CD14-positive monocyte (primary cell): ENCODE results near the gene SNRPA1. TPM values are rescaled to one million over a fixed set of nuclear protein-coding genes. Genes with fewer than 3 reads are reported as not detected.

Experiments
- DNase-seq, 3 donors: peaks; one replicate each; pipeline ENCODE4 v3.0.0-alpha.2; 2011 to 2022
- H2AFZ ChIP-seq: 2 replicates; pipeline ENCODE4 v1.6.0; 2012; ENCODE audit warnings: mild to moderate bottlenecking, low read depth, low read length, inconsistent platforms; ENCODE audit not compliant: insufficient read depth, poor library complexity, severe bottlenecking
- H3K27ac ChIP-seq, 2 donors: 1 replicate in 1 of 2; 2 replicates in 1 of 2; pipeline ENCODE4 v1.5.1; 2012 to 2013; ENCODE audit warnings: low read length in 2 of 2, control low read depth in 1 of 2, inconsistent platforms in 1 of 2, low read depth in 1 of 2, mild to moderate bottlenecking in 1 of 2
- H3K27me3 ChIP-seq, 2 donors: one replicate each; pipeline versions ENCODE4 v1.6.0 to v1.6.1; 2011 to 2013; ENCODE audit warnings: low read length in 2 of 2; ENCODE audit not compliant: control insufficient read depth in 2 of 2, insufficient read depth in 2 of 2
- H3K36me3 ChIP-seq, 2 donors: replicated peaks in 1 of 2; 1 replicate in 1 of 2; 2 replicates in 1 of 2; pipeline versions ENCODE4 v1.5.1 to v1.6.1; 2012 to 2013; ENCODE audit warnings: low read length in 2 of 2, control low read depth in 1 of 2, inconsistent platforms in 1 of 2, mild to moderate bottlenecking in 1 of 2; ENCODE audit not compliant: insufficient read depth in 2 of 2, control insufficient read depth in 1 of 2
- H3K4me1 ChIP-seq, 2 donors: 1 replicate in 1 of 2; 2 replicates in 1 of 2; pipeline versions ENCODE4 v1.5.1 to v1.6.1; 2012 to 2013; ENCODE audit warnings: low read length in 2 of 2, control low read depth in 1 of 2, inconsistent platforms in 1 of 2, mild to moderate bottlenecking in 1 of 2, moderate library complexity in 1 of 2; ENCODE audit not compliant: insufficient read depth in 2 of 2, control insufficient read depth in 1 of 2
- H3K4me2 ChIP-seq: replicated peaks from 2 replicates; pipeline ENCODE3; 2012; ENCODE audit warnings: low read length, moderate library complexity, mild to moderate bottlenecking; ENCODE audit not compliant: poor library complexity, severe bottlenecking; ENCODE audit errors: extremely low read depth
- H3K4me3 ChIP-seq, 3 experiments: fragments of 200-600 bp in 1 of 3; sonication (generic) in 1 of 3; replicated peaks in 1 of 3; 1 replicate in 2 of 3; 2 replicates in 1 of 3; pipeline ENCODE4 v1.5.1; 2011 to 2013; ENCODE audit warnings: low read length in 3 of 3, mild to moderate bottlenecking in 3 of 3, control low read depth in 2 of 3, low read depth in 2 of 3, inconsistent platforms in 1 of 3, moderate library complexity in 1 of 3
- H3K79me2 ChIP-seq: 2 replicates; pipeline ENCODE4 v1.6.0; 2012; ENCODE audit warnings: mild to moderate bottlenecking, control low read depth, inconsistent platforms, low read length, moderate library complexity; ENCODE audit not compliant: insufficient read depth
- H3K9ac ChIP-seq: 2 replicates; pipeline ENCODE4 v1.6.0; 2017; ENCODE audit warnings: low read length, mild to moderate bottlenecking; ENCODE audit not compliant: insufficient read depth, poor library complexity, severe bottlenecking
- H3K9me3 ChIP-seq, 2 donors: replicated peaks in 1 of 2; 1 replicate in 1 of 2; 2 replicates in 1 of 2; pipeline versions ENCODE4 v1.5.1 to v1.6.1; 2012 to 2013; ENCODE audit warnings: low read length in 2 of 2, control low read depth in 1 of 2; ENCODE audit not compliant: control insufficient read depth in 1 of 2, insufficient read depth in 1 of 2
- H4K20me1 ChIP-seq: 2 replicates; pipeline ENCODE4 v1.6.0; 2012; ENCODE audit warnings: mild to moderate bottlenecking, low read length, control low read depth, moderate library complexity; ENCODE audit not compliant: insufficient read depth
- H3K27ac Mint-ChIP-seq, 7 donors: one replicate each; pipeline ENCODE4 v1.8.0; 2020; ENCODE audit warnings: mild to moderate bottlenecking in 7 of 7, mixed read lengths in 7 of 7, moderate library complexity in 6 of 7, inconsistent platforms in 2 of 7
- H3K27me3 Mint-ChIP-seq, 3 donors: one replicate each; pipeline ENCODE4 v1.8.0; 2021 to 2022; ENCODE audit warnings: low read depth in 3 of 3, mild to moderate bottlenecking in 3 of 3, mixed read lengths in 3 of 3, moderate library complexity in 3 of 3, inconsistent platforms in 1 of 3
- H3K36me3 Mint-ChIP-seq, 2 donors: one replicate each; pipeline ENCODE4 v1.8.0; 2020; ENCODE audit warnings: mixed read lengths in 2 of 2, inconsistent platforms in 1 of 2, mild to moderate bottlenecking in 1 of 2
- H3K4me1 Mint-ChIP-seq: one replicate; pipeline ENCODE4 v1.8.0; 2020; ENCODE audit warnings: mild to moderate bottlenecking, mixed read lengths
- H3K4me3 Mint-ChIP-seq, 2 donors: one replicate each; pipeline ENCODE4 v1.8.0; 2020; ENCODE audit warnings: mild to moderate bottlenecking in 2 of 2, mixed read lengths in 2 of 2, moderate library complexity in 1 of 2
- H3K9me3 Mint-ChIP-seq, 7 donors: one replicate each; pipeline ENCODE4 v1.8.0; 2020 to 2022; ENCODE audit warnings: mixed read lengths in 7 of 7, mild to moderate bottlenecking in 6 of 7, moderate library complexity in 6 of 7, inconsistent platforms in 2 of 7
- WGBS: methylation state at CpG from one replicate; pipeline ENCODE4 v1.1.5; 2013; ENCODE audit warnings: missing lambda C conversion rate; ENCODE audit not compliant: insufficient coverage; 5-methylcytosine and 5-hydroxymethylcytosine counted together
- intact Hi-C, 2 donors: fragments of 100-400 bp; cut with micrococcal nuclease; formaldehyde crosslinking; loops; one replicate each; pipeline versions ENCODE4 v1.15.0 to v1.15.1; 2023
- polyA plus RNA-seq, 3 donors: library from polyadenylated mRNA; depleted of rRNA in 1 of 3; unstranded in 2 of 3; stranded (reverse) in 1 of 3; fragments of 300-500 nt in 2 of 3; fragments of >200 nt in 1 of 3; fragmentation: Illumina TruSeq in 2 of 3; gene quantifications; 1 replicate in 2 of 3; 2 replicates in 1 of 3; pipeline ENCODE4 v1.2.3, GENCODE V29; 2012 to 2021
- TF ChIP-seq, protein P1 (sequence below): fragments of 200-600 bp; IDR thresholded peaks from one replicate; pipeline ENCODE4 v1.8.0; 2022; ENCODE audit warnings: antibody characterized with exemption, mild to moderate bottlenecking

SNRPA1 gene
- polyA plus RNA-seq, 3 donors, result 23.8 to 65.5 (median 35.4) TPM

DNA sequence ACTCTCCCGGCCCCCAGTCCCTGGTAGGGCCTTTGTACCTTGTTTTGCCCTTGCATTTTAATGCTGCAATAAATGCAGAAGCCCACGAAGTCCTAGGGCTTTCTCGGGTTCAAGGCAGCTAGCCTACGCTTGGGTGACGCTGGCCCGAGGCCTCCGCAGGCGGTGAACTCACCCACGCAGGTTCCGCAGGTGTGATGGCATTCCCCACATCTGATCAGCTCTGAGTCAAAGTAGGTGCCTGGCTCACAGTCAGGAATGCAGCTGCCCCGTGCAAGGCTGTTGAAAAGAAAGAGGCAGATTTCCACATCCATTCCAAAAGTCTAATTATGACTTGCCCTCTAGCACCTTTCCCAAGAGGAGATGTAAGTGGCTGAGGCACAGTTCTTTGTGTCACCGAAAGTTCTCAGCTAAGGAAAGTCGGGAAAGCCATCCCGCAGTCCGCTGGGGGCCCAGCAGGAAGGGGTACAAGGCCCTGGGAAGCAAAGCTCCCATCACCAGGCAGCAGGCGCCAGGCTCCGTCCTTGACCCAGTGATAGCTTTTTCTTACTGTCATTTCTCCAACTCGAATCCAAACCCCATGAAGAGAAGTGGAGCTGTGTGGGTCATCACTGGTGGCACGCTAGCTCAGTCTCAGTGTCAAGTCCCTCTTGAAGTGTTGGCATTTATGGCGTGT, 23.2 kb upstream of the SNRPA1 start:
- H3K4me3 ChIP-seq, result no peak overlapping the region
- peaks cover 20 to 51% (median 24%) of the 10 kb centered on the region in 3 donors for H3K27me3 Mint-ChIP-seq
- peak overlapping the region in 1 of 2 donors; percentile 0 for H3K4me3 Mint-ChIP-seq
- TF ChIP-seq, protein P1, sequence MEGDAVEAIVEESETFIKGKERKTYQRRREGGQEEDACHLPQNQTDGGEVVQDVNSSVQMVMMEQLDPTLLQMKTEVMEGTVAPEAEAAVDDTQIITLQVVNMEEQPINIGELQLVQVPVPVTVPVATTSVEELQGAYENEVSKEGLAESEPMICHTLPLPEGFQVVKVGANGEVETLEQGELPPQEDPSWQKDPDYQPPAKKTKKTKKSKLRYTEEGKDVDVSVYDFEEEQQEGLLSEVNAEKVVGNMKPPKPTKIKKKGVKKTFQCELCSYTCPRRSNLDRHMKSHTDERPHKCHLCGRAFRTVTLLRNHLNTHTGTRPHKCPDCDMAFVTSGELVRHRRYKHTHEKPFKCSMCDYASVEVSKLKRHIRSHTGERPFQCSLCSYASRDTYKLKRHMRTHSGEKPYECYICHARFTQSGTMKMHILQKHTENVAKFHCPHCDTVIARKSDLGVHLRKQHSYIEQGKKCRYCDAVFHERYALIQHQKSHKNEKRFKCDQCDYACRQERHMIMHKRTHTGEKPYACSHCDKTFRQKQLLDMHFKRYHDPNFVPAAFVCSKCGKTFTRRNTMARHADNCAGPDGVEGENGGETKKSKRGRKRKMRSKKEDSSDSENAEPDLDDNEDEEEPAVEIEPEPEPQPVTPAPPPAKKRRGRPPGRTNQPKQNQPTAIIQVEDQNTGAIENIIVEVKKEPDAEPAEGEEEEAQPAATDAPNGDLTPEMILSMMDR, result no peak
- H2AFZ ChIP-seq, result no peak overlapping the region
- intact Hi-C loops, result no loop called here
- no peaks in the 10 kb centered on the region for H3K79me2 ChIP-seq
- no peak overlapping the region for H3K27ac ChIP-seq
- H3K9me3 ChIP-seq, result no peaks in the 10 kb centered on the region
- peaks cover 11 to 12% of the 10 kb centered on the region in 2 donors for H3K4me1 ChIP-seq
- H3K9ac ChIP-seq, result no peak overlapping the region
- H3K36me3 ChIP-seq, result no peaks in the 10 kb centered on the region
- 96% methylated on average over 13 of the region's 20 CpGs for WGBS
- H3K9me3 Mint-ChIP-seq, result peaks cover 0 to 5% (median 2%) of the 10 kb centered on the region in 7 donors
- peaks cover 0 to 14% of the 10 kb centered on the region in 2 donors for H3K27me3 ChIP-seq
- H4K20me1 ChIP-seq, result no peaks in the 10 kb centered on the region
- no peak overlapping the region for H3K27ac Mint-ChIP-seq
- H3K36me3 Mint-ChIP-seq, result peaks cover 0 to 2% of the 10 kb centered on the region in 2 donors
- no peak for DNase-seq
- H3K4me2 ChIP-seq, result no peak overlapping the region
- peaks cover 16% of the 10 kb centered on the region for H3K4me1 Mint-ChIP-seq

DNA sequence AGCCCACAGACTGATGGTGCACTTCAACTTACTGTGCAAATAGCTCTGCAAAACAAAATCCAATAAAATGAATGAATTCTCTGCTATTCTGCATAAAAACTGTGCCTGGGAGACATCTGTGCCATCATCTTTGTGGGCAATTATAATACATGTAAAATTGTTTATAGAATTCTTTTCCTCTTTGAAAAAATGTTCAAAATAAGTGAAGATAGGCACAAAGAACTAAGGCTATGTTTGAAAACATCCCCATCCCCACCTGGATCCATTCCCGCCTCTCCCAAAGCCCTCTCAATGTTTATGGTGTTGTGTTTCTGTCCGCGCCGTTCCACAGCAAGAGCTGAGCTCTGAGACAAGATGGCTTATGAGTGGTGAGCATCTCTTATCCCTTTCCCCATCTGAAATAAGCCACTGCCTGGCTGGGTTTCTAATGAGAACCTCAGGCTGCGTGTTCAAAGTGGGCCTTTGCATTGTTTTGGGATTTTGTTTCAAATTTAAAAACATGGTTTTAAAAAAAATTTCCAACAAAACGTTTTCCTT, 22.4 kb upstream of the SNRPA1 start:
- TF ChIP-seq, protein P1, result no peak
- Histone ChIP-seq H2AFZ (no peak overlapping the region), H3K4me2 (no peak overlapping the region), H4K20me1 (no peaks in the 10 kb centered on the region), H3K9me3 (no peaks in the 10 kb centered on the region), H3K4me3 (no peak overlapping the region), H3K27ac (no peak overlapping the region), H3K4me1 (peaks cover 11 to 12% of the 10 kb centered on the region in 2 donors), H3K27me3 (peaks cover 0 to 14% of the 10 kb centered on the region in 2 donors), H3K9ac (no peak overlapping the region), H3K79me2 (no peaks in the 10 kb centered on the region), H3K36me3 (no peaks in the 10 kb centered on the region)
- intact Hi-C loops, result no loop called here
- 94% methylated on average over 2 of the region's 6 CpGs for WGBS
- Mint-ChIP-seq H3K27me3 (peaks cover 24 to 44% (median 26%) of the 10 kb centered on the region in 3 donors), H3K27ac (no peak overlapping the region), H3K4me3 (no peak overlapping the region), H3K36me3 (peaks cover 0 to 2% of the 10 kb centered on the region in 2 donors), H3K9me3 (peaks cover 0 to 5% (median 2%) of the 10 kb centered on the region in 7 donors), H3K4me1 (peaks cover 16% of the 10 kb centered on the region)
- DNase-seq, result no peak
